Measurements from ENCODE around the gene FREM1. TPM values are rescaled to one million over a fixed set of nuclear protein-coding genes. Genes with fewer than 3 reads are reported as not detected.

FREM1 gene
- total and polyA plus RNA-seq, 2 experiments from 2014 or later: 9.2 to 54.4 TPM

GRCh38 chr9:14843163-14843562, 67.1 kb downstream of the FREM1 start:
- DNase-seq (ENCODE audit: low read depth in 1 of 2, low spot score in 1 of 2): no peak
- no peak for TF ChIP-seq CTCF (IDR thresholded peaks at IDR 0.05; ENCODE audit: low read depth, low read length)

GRCh38 chr9:14842269-14842668, 68.0 kb downstream of the FREM1 start:
- Histone ChIP-seq H3K27me3 (no peaks in the 10 kb centered on the region), H3K9me3 (ENCODE audit: low read depth) (no peaks in the 10 kb centered on the region), H3K27ac (no peak overlapping the region), H3K36me3 (peaks cover 28% of the 10 kb centered on the region), H3K4me3 (no peak overlapping the region), H3K4me1 (ENCODE audit: low read depth) (no peaks in the 10 kb centered on the region)
- DNase-seq (ENCODE audit: low read depth in 1 of 2, low spot score in 1 of 2): no peak
- no peak for TF ChIP-seq CTCF (IDR thresholded peaks at IDR 0.05; ENCODE audit: low read depth, low read length)

More at GRCh38 chr9:14843163-14843562, 67.1 kb downstream of the FREM1 start:
- no peak overlapping the region for H3K4me3 ChIP-seq
- H3K4me1 ChIP-seq (ENCODE audit: low read depth): no peaks in the 10 kb centered on the region
- no peaks in the 10 kb centered on the region for H3K9me3 ChIP-seq (ENCODE audit: low read depth)
- no peak overlapping the region for H3K27ac ChIP-seq
- H3K27me3 ChIP-seq: no peaks in the 10 kb centered on the region
- H3K36me3 ChIP-seq: peaks cover 26% of the 10 kb centered on the region

- no peaks in the 10 kb centered on the region for H3K4me1 ChIP-seq (ENCODE audit: low read depth)
- H3K4me3 ChIP-seq: no peak overlapping the region
- TF ChIP-seq CTCF (IDR thresholded peaks at IDR 0.05; ENCODE audit: low read depth, low read length): no peak
- H3K27ac ChIP-seq: no peak overlapping the region
- no peak for DNase-seq (ENCODE audit: low read depth in 1 of 2, low spot score in 1 of 2)
- no peaks in the 10 kb centered on the region for H3K9me3 ChIP-seq (ENCODE audit: low read depth)
- H3K27me3 ChIP-seq: no peaks in the 10 kb centered on the region
- H3K36me3 ChIP-seq: peaks cover 24% of the 10 kb centered on the region
These were observed 71.5 kb downstream of the FREM1 start for GRCh38 chr9:14838701-14839100.

- Histone ChIP-seq H3K4me3 (no peak overlapping the region), H3K36me3 (peaks cover 14% of the 10 kb centered on the region), H3K27ac (no peak overlapping the region), H3K4me1 (ENCODE audit: low read depth) (no peaks in the 10 kb centered on the region), H3K27me3 (no peaks in the 10 kb centered on the region), H3K9me3 (ENCODE audit: low read depth) (no peaks in the 10 kb centered on the region)
- no peak for TF ChIP-seq CTCF (IDR thresholded peaks at IDR 0.05; ENCODE audit: low read depth, low read length)
- DNase-seq (ENCODE audit: low read depth in 1 of 2, low spot score in 1 of 2): no peak
These were observed 73.3 kb downstream of the FREM1 start for GRCh38 chr9:14836885-14837284.

GRCh38 chr9:14831661-14832060, 78.6 kb downstream of the FREM1 start:
- Histone ChIP-seq H3K9me3 (ENCODE audit: low read depth) (no peaks in the 10 kb centered on the region), H3K27ac (no peak overlapping the region), H3K4me3 (no peak overlapping the region), H3K36me3 (peaks cover 3% of the 10 kb centered on the region), H3K4me1 (ENCODE audit: low read depth) (no peaks in the 10 kb centered on the region), H3K27me3 (no peaks in the 10 kb centered on the region)
- DNase-seq (ENCODE audit: low read depth in 1 of 2, low spot score in 1 of 2): no peak
- no peak for TF ChIP-seq CTCF (IDR thresholded peaks at IDR 0.05; ENCODE audit: low read depth, low read length)

- no peak for DNase-seq (ENCODE audit: low read depth in 1 of 2, low spot score in 1 of 2)
- TF ChIP-seq CTCF (IDR thresholded peaks at IDR 0.05; ENCODE audit: low read depth, low read length): no peak
- Histone ChIP-seq H3K4me1 (ENCODE audit: low read depth) (no peaks in the 10 kb centered on the region), H3K36me3 (peaks cover 7% of the 10 kb centered on the region), H3K4me3 (no peak overlapping the region), H3K9me3 (ENCODE audit: low read depth) (no peaks in the 10 kb centered on the region), H3K27me3 (no peaks in the 10 kb centered on the region), H3K27ac (no peak overlapping the region)
These were observed 79.2 kb downstream of the FREM1 start for GRCh38 chr9:14831074-14831473.

All from cardiac muscle cell (in vitro differentiated cells and primary cell).